22Rv1 (cell line): ENCODE results near the gene TBL1XR1.

Experiments used
- CTCF ChIP-seq: fragments of 450-650 bp; IDR thresholded peaks from 2 replicates; pipeline ENCODE4 v1.5.1; 2017; ENCODE audit warnings: mild to moderate bottlenecking
- ZFX ChIP-seq: fragments of 450-650 bp; IDR thresholded peaks from 2 replicates; pipeline ENCODE4 v1.6.1; 2017; ENCODE audit warnings: antibody characterized with exemption, borderline replicate concordance

- TF ChIP-seq CTCF, result no peak
- no peak for TF ChIP-seq ZFX
Measured at GRCh38 chr3:177185035-177185574, 12.2 kb downstream of the TBL1XR1 start.
